ENCODE data around the gene ZNF3. TPM values are rescaled to one million over a fixed set of nuclear protein-coding genes. Genes with fewer than 3 reads are reported as not detected.

The ZNF3 gene
- total and polyA plus RNA-seq, 9 of the 15 experiments (the other 6 are each of a cell fraction or from before 2014, with no cell fraction given) = 30.0 to 64.9 (median 51.5) TPM

DNA sequence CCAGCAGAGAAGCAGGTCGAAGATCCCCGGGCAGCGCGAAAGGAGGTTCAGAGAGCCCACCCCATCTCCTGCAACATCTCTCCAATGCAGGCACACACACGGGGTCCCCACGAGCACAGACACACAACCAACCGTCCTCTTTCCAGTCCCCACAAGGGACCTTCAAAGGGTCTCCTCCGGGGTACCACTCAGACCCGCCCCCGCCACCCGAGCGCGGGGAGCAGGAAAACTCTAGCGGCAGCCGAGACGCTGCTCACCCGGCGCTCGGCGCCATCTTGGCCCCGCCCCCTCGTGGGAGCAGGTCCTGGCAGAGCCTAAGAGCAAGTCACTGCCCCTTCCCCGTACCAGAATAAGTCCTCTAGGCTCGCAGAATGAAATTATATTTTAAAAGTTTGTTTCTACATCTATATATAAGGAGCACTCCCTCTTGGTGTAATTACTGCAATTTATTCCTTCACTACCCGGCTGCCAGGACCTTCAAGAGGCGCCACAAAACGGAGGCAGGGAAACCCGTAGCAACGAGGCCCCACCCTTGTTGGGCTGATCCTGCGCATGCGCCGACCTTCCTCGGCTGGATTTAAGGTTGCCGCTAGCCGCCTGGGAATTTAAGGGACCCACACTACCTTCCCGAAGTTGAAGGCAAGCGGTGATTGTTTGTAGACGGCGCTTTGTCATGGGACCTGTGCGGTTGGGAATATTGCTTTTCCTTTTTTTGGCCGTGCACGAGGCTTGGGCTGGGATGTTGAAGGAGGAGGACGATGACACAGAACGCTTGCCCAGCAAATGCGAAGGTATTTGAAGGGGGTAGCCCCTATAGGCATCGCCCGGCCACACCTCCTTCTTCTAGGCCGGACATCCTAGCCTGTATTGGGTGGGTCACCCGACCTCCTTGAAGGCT lies 37.8 kb upstream of the ZNF3 start, which contains the start of the genes CNPY4 and TAF6 (continued):
- TF ChIP-seq ESRRB (CRISPR knock-in tag; IDR thresholded peaks at IDR 0.05; ENCODE audit: borderline replicate concordance) (no peak), ZNF121 (CRISPR knock-in tag; conservative IDR thresholded peaks at IDR 0.05) (no peak), RCOR1 (IDR thresholded peaks at IDR 0.05; ENCODE audit: borderline replicate concordance in 1 of 2, low read depth in 2 of 2, low read length in 2 of 2) (peak; percentile 12 to 48; a peak in 2 of 4 replicates), DIDO1 (tag; IDR thresholded peaks at IDR 0.05; ENCODE audit: low read depth) (peak; percentile 66), SETDB1 (IDR thresholded peaks at IDR 0.05; ENCODE audit: low read length) (no peak), ZBTB33 (CRISPR knock-in tag; IDR thresholded peaks at IDR 0.05) (peak; percentile 52; the same call in 1 of the 2 replicates), MLLT1 (IDR thresholded peaks at IDR 0.05) (peak in 1 of 2 experiments; percentile 54; a peak in 2 of 4 replicates), E2F1 (CRISPR knock-in tag; IDR thresholded peaks at IDR 0.05) (peak; percentile 86), PML (IDR thresholded peaks at IDR 0.05; ENCODE audit: low read length) (peak; percentile 86), HINFP (tag; conservative IDR thresholded peaks at IDR 0.05; ENCODE audit: low read depth) (no peak), ELF4 (CRISPR knock-in tag; IDR thresholded peaks at IDR 0.05) (peak; percentile 86; the same call in 1 of the 2 replicates), ZBTB43 (CRISPR knock-in tag; IDR thresholded peaks at IDR 0.05) (0 out of 2 replicates have a peak, but pooled peaks have one; percentile 24)
- TF ChIP-seq, protein P1, sequence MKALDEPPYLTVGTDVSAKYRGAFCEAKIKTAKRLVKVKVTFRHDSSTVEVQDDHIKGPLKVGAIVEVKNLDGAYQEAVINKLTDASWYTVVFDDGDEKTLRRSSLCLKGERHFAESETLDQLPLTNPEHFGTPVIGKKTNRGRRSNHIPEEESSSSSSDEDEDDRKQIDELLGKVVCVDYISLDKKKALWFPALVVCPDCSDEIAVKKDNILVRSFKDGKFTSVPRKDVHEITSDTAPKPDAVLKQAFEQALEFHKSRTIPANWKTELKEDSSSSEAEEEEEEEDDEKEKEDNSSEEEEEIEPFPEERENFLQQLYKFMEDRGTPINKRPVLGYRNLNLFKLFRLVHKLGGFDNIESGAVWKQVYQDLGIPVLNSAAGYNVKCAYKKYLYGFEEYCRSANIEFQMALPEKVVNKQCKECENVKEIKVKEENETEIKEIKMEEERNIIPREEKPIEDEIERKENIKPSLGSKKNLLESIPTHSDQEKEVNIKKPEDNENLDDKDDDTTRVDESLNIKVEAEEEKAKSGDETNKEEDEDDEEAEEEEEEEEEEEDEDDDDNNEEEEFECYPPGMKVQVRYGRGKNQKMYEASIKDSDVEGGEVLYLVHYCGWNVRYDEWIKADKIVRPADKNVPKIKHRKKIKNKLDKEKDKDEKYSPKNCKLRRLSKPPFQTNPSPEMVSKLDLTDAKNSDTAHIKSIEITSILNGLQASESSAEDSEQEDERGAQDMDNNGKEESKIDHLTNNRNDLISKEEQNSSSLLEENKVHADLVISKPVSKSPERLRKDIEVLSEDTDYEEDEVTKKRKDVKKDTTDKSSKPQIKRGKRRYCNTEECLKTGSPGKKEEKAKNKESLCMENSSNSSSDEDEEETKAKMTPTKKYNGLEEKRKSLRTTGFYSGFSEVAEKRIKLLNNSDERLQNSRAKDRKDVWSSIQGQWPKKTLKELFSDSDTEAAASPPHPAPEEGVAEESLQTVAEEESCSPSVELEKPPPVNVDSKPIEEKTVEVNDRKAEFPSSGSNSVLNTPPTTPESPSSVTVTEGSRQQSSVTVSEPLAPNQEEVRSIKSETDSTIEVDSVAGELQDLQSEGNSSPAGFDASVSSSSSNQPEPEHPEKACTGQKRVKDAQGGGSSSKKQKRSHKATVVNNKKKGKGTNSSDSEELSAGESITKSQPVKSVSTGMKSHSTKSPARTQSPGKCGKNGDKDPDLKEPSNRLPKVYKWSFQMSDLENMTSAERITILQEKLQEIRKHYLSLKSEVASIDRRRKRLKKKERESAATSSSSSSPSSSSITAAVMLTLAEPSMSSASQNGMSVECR (CRISPR knock-in tag; IDR thresholded peaks at IDR 0.05) = peak; percentile 81; the same call in 1 of the 2 replicates
